ENCODE measurements around the gene DNAJC18. TPM values are rescaled to one million over a fixed set of nuclear protein-coding genes. Genes with fewer than 3 reads are reported as not detected.

Gene DNAJC18
- total and polyA plus RNA-seq, 7 donors: 2.6 to 14.5 (median 10.3) TPM

GRCh38 chr5:139475865-139476617 is 36.7 kb upstream of the DNAJC18 start:
- WGBS, 3 donors: 87 to 90% (median 89%) methylated on average over 11 to 13 of the region's 13 CpGs
- H3K4me1 ChIP-seq: peaks cover 8% of the 10 kb centered on the region
- no peaks in the 10 kb centered on the region for H3K27me3 ChIP-seq (ENCODE audit: insufficient read depth in 3 of 3, low read length in 2 of 3)

DNA sequence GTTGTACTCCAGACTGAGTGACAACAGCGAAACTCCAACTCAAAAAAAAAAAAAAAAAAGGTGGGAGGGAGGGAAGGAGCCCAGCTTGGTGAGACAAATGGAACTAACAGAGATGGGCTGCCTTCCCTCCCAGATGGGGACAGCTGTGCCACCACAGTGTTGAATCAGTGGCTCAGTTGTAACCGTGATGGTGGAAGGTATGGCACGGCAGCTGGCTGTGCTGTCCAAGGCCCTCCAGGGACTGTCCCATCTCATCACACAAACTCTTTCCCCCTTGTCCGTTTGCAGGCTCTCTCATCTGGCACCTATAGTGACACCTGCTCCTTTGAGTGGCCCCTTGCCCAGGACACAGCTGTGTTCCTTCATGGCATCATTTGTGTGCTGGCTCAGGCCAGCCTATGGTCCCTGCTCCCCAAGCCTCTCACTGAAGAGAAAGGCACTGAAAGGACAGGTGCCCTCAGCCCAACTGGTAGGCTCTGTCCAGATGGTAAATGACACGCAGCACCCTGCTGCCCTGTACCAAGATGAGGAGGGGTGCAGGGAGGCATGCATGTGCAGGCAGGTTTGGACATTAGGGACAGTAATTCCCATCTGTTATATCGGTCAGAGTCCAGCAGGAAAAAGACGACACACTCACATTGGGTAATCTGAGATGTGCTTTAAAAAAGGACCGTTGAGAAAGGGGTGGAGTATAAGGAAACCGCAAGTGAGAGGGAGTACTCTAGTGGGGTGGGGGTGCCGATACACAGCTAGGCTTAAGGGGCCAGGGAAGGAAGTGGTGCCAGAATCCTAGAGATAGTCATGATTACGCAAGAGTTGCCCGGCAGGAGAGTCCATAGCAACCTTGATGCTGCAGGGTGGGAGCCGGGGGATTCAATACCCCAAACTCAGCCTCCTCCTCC is 35.8 kb upstream of the DNAJC18 start:
- no peak overlapping the region for H3K4me3 ChIP-seq
- H3K9me3 ChIP-seq: no peaks in the 10 kb centered on the region
- H3K36me3 ChIP-seq (ENCODE audit: insufficient read depth in 1 of 2, low read depth in 1 of 2): peaks cover 0 to 10% of the 10 kb centered on the region in 2 donors
- no peaks in the 10 kb centered on the region for H3K27me3 ChIP-seq (ENCODE audit: insufficient read depth in 3 of 3, low read length in 2 of 3)
- DNase-seq: no peak
- no peak for TF ChIP-seq CTCF (IDR thresholded peaks at IDR 0.05)
- ATAC-seq: peak; percentile 43 to 70 (median 64)
- no peak overlapping the region for H3K27ac ChIP-seq
- intact Hi-C loops (cut with DNase I): no loop called here
- H3K4me1 ChIP-seq: peaks cover 11% of the 10 kb centered on the region
- 20 to 27% (median 26%) methylated on average over 13 of the region's 13 CpGs for WGBS, 3 donors

More at GRCh38 chr5:139475865-139476617, 36.7 kb upstream of the DNAJC18 start:
- Histone ChIP-seq H3K4me3 (no peak overlapping the region), H3K36me3 (ENCODE audit: insufficient read depth in 1 of 2, low read depth in 1 of 2) (peaks cover 0 to 10% of the 10 kb centered on the region in 2 donors), H3K9me3 (no peaks in the 10 kb centered on the region), H3K27ac (no peak overlapping the region)
- no peak for TF ChIP-seq CTCF (IDR thresholded peaks at IDR 0.05)
- intact Hi-C loops (cut with DNase I): no loop called here
- ATAC-seq (no peak), DNase-seq (no peak)

DNA sequence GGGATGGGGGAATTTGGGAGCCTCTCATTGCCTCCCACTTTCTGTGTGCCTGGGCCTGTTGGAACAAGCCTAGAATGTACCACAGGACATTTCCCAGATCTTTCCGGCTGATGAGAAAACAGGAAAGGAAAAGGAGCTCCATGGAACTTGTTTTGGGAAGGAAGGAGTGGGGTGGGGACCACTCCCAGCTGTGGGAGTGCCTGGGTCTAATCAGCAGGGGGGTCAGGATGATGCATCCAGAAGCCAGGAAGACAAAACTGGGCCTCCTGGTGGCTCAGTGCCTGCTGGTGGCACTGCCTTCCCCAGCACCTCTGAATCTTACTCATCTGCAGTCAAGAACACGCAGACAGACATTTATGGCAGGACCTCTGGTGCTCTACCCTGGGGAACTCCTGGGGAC is 34.2 kb upstream of the DNAJC18 start:
- ATAC-seq (no peak), DNase-seq (no peak)
- intact Hi-C loops (cut with DNase I): no loop called here
- Histone ChIP-seq H3K36me3 (ENCODE audit: insufficient read depth in 1 of 2, low read depth in 1 of 2) (peaks cover 0 to 8% of the 10 kb centered on the region in 2 donors), H3K27ac (no peak overlapping the region), H3K4me3 (no peak overlapping the region), H3K4me1 (peaks cover 11% of the 10 kb centered on the region), H3K9me3 (no peaks in the 10 kb centered on the region), H3K27me3 (ENCODE audit: insufficient read depth in 3 of 3, low read length in 2 of 3) (no peaks in the 10 kb centered on the region)
- 64 to 87% (median 85%) methylated on average over 2 of the region's 2 CpGs for WGBS, 3 donors
- no peak for TF ChIP-seq CTCF (IDR thresholded peaks at IDR 0.05)

- DNase-seq (no peak), ATAC-seq (no peak)
- no peak for TF ChIP-seq CTCF (IDR thresholded peaks at IDR 0.05)
- 75 to 82% (median 81%) methylated on average over 8 of the region's 8 CpGs for WGBS, 3 donors
- Histone ChIP-seq H3K9me3 (no peaks in the 10 kb centered on the region), H3K27ac (no peak overlapping the region), H3K4me1 (peaks cover 11% of the 10 kb centered on the region), H3K36me3 (ENCODE audit: insufficient read depth in 1 of 2, low read depth in 1 of 2) (peaks cover 0 to 4% of the 10 kb centered on the region in 2 donors), H3K4me3 (no peak overlapping the region), H3K27me3 (ENCODE audit: insufficient read depth in 3 of 3, low read length in 2 of 3) (no peaks in the 10 kb centered on the region)
- intact Hi-C loops (cut with DNase I): no loop called here
These were observed 33.8 kb upstream of the DNAJC18 start for GRCh38 chr5:139473105-139473504.

All from psoas muscle (tissue), 8 donors.